HCT116 (cell line): Measurements from ENCODE around the gene NR2C2. TPM values are rescaled to one million over a fixed set of nuclear protein-coding genes. Genes with fewer than 3 reads are reported as not detected.

Experiments used
- ATAC-seq: fragments of 200-7000 bp; cut with Tn5 transposase; 2 replicates; pipeline ENCODE4 v1.9.1; 2020; ENCODE audit warnings: mild to moderate bottlenecking, moderate library complexity
- BruUV-seq: library from RNA; stranded (reverse); fragments of 400-500 nt; replicated peaks from 2 replicates; lab custom pipeline; 2021; lab: Mats Ljungman, UMichigan
- CTCF ChIA-PET: fragments of 300-600 bp; sonication (Branson Sonifier 250); formaldehyde crosslinking; loops from one replicate; lab custom pipeline; 2021; ENCODE audit warnings: antibody characterized with exemption; lab: Charles Lee
- POLR2A ChIA-PET: fragments of 300-600, 350-600 bp; sonication (Branson Sonifier 250); formaldehyde crosslinking; loops from one replicate; lab custom pipeline; 2021; ENCODE audit warnings: antibody characterized with exemption; lab: Charles Lee
- RAD21 ChIA-PET, 2 experiments: fragments of 300-600 bp; sonication (Branson Sonifier 250); formaldehyde crosslinking; loops; one replicate each; lab custom pipeline; 2023; ENCODE audit warnings: low total read pairs in 2 of 2; ENCODE audit not compliant: uncharacterized antibody in 2 of 2, unreplicated experiment in 2 of 2, low non-redundant PET in 1 of 2; lab: Charles Lee
- DNase-seq: peaks from one replicate; pipeline ENCODE4 v3.0.0-alpha.2; 2010; ENCODE audit warnings: low read depth, low spot score
- H2AFZ ChIP-seq: fragments of 200-600 bp; shearing (Covaris generic), sonication (generic); 2 replicates; pipeline ENCODE4 v1.6.1; 2017; ENCODE audit warnings: low read depth, mixed run types, mixed read lengths, antibody characterized with exemption, low read length; ENCODE audit not compliant: poor library complexity, severe bottlenecking
- H3K27ac ChIP-seq: 2 replicates; pipeline ENCODE4 v1.5.1; 2012; ENCODE audit warnings: low read depth, low read length
- H3K27me3 ChIP-seq: fragments of 200-600 bp; sonication (generic); 2 replicates; pipeline ENCODE4 v1.6.1; 2016; ENCODE audit warnings: mixed run types, low read length, mixed read lengths; ENCODE audit not compliant: insufficient read depth
- H3K36me3 ChIP-seq, 2 experiments: fragments of 200-500 bp in 1 of 2; fragments of 200-600 bp in 1 of 2; sonication (Bioruptor generic) in 1 of 2; sonication (generic) in 1 of 2; 2 replicates each; pipeline versions ENCODE4 v1.5.1 to v1.6.1; 2014 to 2016; ENCODE audit warnings: low read length in 2 of 2, inconsistent platforms in 1 of 2, mixed read lengths in 1 of 2, mixed run types in 1 of 2; ENCODE audit not compliant: insufficient read depth in 2 of 2, control insufficient read depth in 1 of 2
- H3K4me1 ChIP-seq, 2 experiments: fragments of 200-600 bp in 1 of 2; sonication (generic) in 1 of 2; 2 replicates each; pipeline versions ENCODE4 v1.5.1 to v1.6.1; 2012 to 2017; ENCODE audit warnings: low read length in 2 of 2, inconsistent platforms in 1 of 2, mild to moderate bottlenecking in 1 of 2, mixed read lengths in 1 of 2, mixed run types in 1 of 2, moderate library complexity in 1 of 2; ENCODE audit not compliant: insufficient read depth in 2 of 2, control insufficient read depth in 1 of 2
- H3K4me2 ChIP-seq: fragments of 200-600 bp; sonication (generic); 2 replicates; pipeline ENCODE4 v1.6.1; 2017; ENCODE audit warnings: mixed run types, low read length, mixed read lengths
- H3K4me3 ChIP-seq, 2 experiments: fragments of 200-600 bp in 1 of 2; sonication (generic) in 1 of 2; replicated peaks in 1 of 2; 2 replicates each; pipeline ENCODE4 v1.5.1; 2011 to 2016; ENCODE audit warnings: low read length in 2 of 2, control low read depth in 1 of 2, low read depth in 1 of 2, mild to moderate bottlenecking in 1 of 2, mixed read lengths in 1 of 2, mixed run types in 1 of 2
- H3K79me2 ChIP-seq: fragments of 200-600 bp; sonication (generic); 2 replicates; pipeline ENCODE4 v1.6.1; 2017; ENCODE audit warnings: mild to moderate bottlenecking, mixed run types, low read length, moderate library complexity, mixed read lengths; ENCODE audit not compliant: insufficient read depth
- H3K9ac ChIP-seq: fragments of 200-600 bp; sonication (generic); 2 replicates; pipeline ENCODE4 v1.6.1; 2016; ENCODE audit warnings: low read length, mixed read lengths
- H3K9me2 ChIP-seq: fragments of 200-600 bp; sonication (generic), shearing (Covaris generic); 2 replicates; pipeline ENCODE4 v1.6.1; 2017; ENCODE audit warnings: mixed run types, mild to moderate bottlenecking, moderate library complexity; ENCODE audit not compliant: insufficient read depth
- H3K9me3 ChIP-seq, 2 experiments: fragments of 200-500 bp in 1 of 2; fragments of 200-600 bp in 1 of 2; sonication (Bioruptor generic) in 1 of 2; sonication (generic) in 1 of 2; 2 replicates each; pipeline ENCODE4 v1.6.1; 2014 to 2017; ENCODE audit warnings: low read length in 2 of 2, mixed read lengths in 2 of 2, inconsistent platforms in 1 of 2, low read depth in 1 of 2, mild to moderate bottlenecking in 1 of 2, mixed run types in 1 of 2, moderate library complexity in 1 of 2; ENCODE audit not compliant: control insufficient read depth in 1 of 2, insufficient read depth in 1 of 2
- H4K20me1 ChIP-seq: fragments of 200-600 bp; sonication (generic), shearing (Covaris generic); 2 replicates; pipeline ENCODE4 v1.6.1; 2017; ENCODE audit warnings: mixed run types, mild to moderate bottlenecking, moderate library complexity; ENCODE audit not compliant: insufficient read depth
- CBX3 ChIP-seq: IDR thresholded peaks from 2 replicates; pipeline ENCODE4 v1.6.1; 2012; ENCODE audit warnings: low read depth
- CEBPB ChIP-seq: IDR thresholded peaks from 2 replicates; pipeline ENCODE4 v1.6.1; 2012; ENCODE audit warnings: low read depth
- ELF1 ChIP-seq: IDR thresholded peaks from 2 replicates; pipeline ENCODE4 v1.6.1; 2012; ENCODE audit warnings: low read depth, borderline replicate concordance
- EZH2 ChIP-seq: fragments of 200-600 bp; sonication (generic); IDR thresholded peaks from 2 replicates; pipeline ENCODE4 v1.6.1; 2017; ENCODE audit warnings: antibody characterized with exemption, mixed run types
- JUND ChIP-seq: IDR thresholded peaks from 2 replicates; pipeline ENCODE4 v1.6.1; 2012
- POLR2A ChIP-seq: IDR thresholded peaks from 2 replicates; pipeline ENCODE4 v1.7.0; 2011; ENCODE audit warnings: borderline replicate concordance; ENCODE audit not compliant: insufficient read depth, insufficient read length; ENCODE audit errors: extremely low read depth
- POLR2AphosphoS5 ChIP-seq: IDR thresholded peaks from 2 replicates; pipeline ENCODE4 v1.6.1; 2011; ENCODE audit warnings: mild to moderate bottlenecking, low read depth, low read length, moderate library complexity
- RAD21 ChIP-seq: IDR thresholded peaks from 2 replicates; pipeline ENCODE4 v1.6.1; 2012; ENCODE audit warnings: low read depth, mild to moderate bottlenecking
- REST ChIP-seq: IDR thresholded peaks from 2 replicates; pipeline ENCODE4 v1.6.1; 2012; ENCODE audit warnings: low read depth
- SIN3A ChIP-seq: IDR thresholded peaks from 2 replicates; pipeline ENCODE4 v1.6.1; 2012; ENCODE audit warnings: low read depth
- SP1 ChIP-seq: IDR thresholded peaks from 2 replicates; pipeline ENCODE4 v1.6.1; 2012; ENCODE audit warnings: low read depth
- YY1 ChIP-seq: IDR thresholded peaks from 2 replicates; pipeline ENCODE4 v1.6.1; 2011; ENCODE audit warnings: low read length, low read depth, moderate library complexity, mild to moderate bottlenecking; ENCODE audit not compliant: insufficient replicate concordance; ENCODE audit errors: extremely low read depth
- intact Hi-C: fragments of 100-400 bp; cut with micrococcal nuclease; formaldehyde crosslinking; loops from 2 replicates; pipeline ENCODE4 v1.10.0; 2022
- total RNA-seq: library from RNA; stranded (reverse); gene quantifications from one replicate; pipeline ENCODE4 v1.2.1, GENCODE V29; 2021; ENCODE audit not compliant: unreplicated experiment
- TF ChIP-seq, protein P1 (sequence below): IDR thresholded peaks from 2 replicates; pipeline ENCODE4 v1.6.1; 2012
- TF ChIP-seq, protein P2 (sequence below): IDR thresholded peaks from 2 replicates; pipeline ENCODE4 v1.6.1; 2012

NR2C2 gene
- total RNA-seq, 1 experiment from 2014 or later = 45.0 TPM

DNA sequence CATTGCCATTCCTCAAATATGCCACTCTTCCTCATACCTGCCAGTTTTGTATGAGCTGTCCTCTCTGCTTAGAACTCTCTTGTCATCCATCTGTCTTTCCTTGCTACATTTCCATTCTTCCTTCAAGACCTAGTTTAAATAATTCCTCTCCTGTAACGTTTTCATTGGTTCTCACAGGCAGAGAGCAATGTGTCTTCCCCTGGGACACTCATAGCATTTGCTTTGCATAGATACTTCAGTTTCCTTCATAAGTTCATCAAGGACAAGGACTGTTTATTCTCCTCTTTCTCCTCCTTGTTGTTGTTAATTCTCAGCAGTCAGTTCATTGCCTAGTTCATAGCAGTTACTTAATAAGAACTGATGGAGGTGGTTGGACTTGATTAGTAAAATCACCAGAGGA, 10.5 kb downstream of the NR2C2 start:
- CTCF ChIA-PET = no interaction called here
- peaks cover 89% of the 10 kb centered on the region for H3K79me2 ChIP-seq

GRCh38 chr3:14959359-14959943, 12.1 kb downstream of the NR2C2 start:
- POLR2A ChIA-PET = no interaction called here
- CTCF ChIA-PET = no interaction called here
- TF ChIP-seq POLR2AphosphoS5 (no peak), EZH2 (no peak), REST (no peak), JUND (no peak), POLR2A (no peak)
- TF ChIP-seq, protein P1, sequence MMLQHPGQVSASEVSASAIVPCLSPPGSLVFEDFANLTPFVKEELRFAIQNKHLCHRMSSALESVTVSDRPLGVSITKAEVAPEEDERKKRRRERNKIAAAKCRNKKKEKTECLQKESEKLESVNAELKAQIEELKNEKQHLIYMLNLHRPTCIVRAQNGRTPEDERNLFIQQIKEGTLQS = no peak
- Histone ChIP-seq H3K27ac (no peak overlapping the region), H3K36me3 (peaks cover 0 to 3% of the 10 kb centered on the region in 2 experiments; a peak in 1 of 4 replicates), H3K4me2 (no peak overlapping the region), H4K20me1 (peaks cover 4% of the 10 kb centered on the region; the same call in 1 of the 2 replicates), H3K9me2 (no peaks in the 10 kb centered on the region), H3K9ac (no peak overlapping the region), H3K27me3 (no peaks in the 10 kb centered on the region), H3K9me3 (no peaks in the 10 kb centered on the region), H3K79me2 (peaks cover 88% of the 10 kb centered on the region), H3K4me3 (no peak overlapping the region), H3K4me1 (no peaks in the 10 kb centered on the region), H2AFZ (no peak overlapping the region)
- DNase-seq (no peak), ATAC-seq (no peak)
- intact Hi-C loops = no loop called here
- no TSS peak for BruUV-seq
- RAD21 ChIA-PET = no interaction called here

More for the DNA sequence above, 10.5 kb downstream of the NR2C2 start:
- H3K27ac ChIP-seq = no peak overlapping the region
- H3K9me2 ChIP-seq = no peaks in the 10 kb centered on the region
- no peak for ATAC-seq
- H3K4me1 ChIP-seq = no peaks in the 10 kb centered on the region
- H3K4me3 ChIP-seq = no peak overlapping the region
- no peak overlapping the region for H2AFZ ChIP-seq
- POLR2A ChIA-PET = no interaction called here
- no peaks in the 10 kb centered on the region for H3K27me3 ChIP-seq
- no peaks in the 10 kb centered on the region for H3K9me3 ChIP-seq
- peaks cover 4% of the 10 kb centered on the region; the same call in 1 of the 2 replicates for H4K20me1 ChIP-seq
- BruUV-seq = no TSS peak
- RAD21 ChIA-PET = interaction anchor here in 1 of 2 experiments (0.6 kb wide), 1 partner anchor 32 kb away, joined by 5 read pairs; no protein-coding TSS in a partner anchor
- no peak overlapping the region for H3K9ac ChIP-seq
- peaks cover 0 to 3% of the 10 kb centered on the region in 2 experiments; a peak in 1 of 4 replicates for H3K36me3 ChIP-seq
- DNase-seq = no peak
- no peak overlapping the region for H3K4me2 ChIP-seq
- TF ChIP-seq SIN3A = no peak
- no peak for TF ChIP-seq RAD21
- TF ChIP-seq EZH2 = no peak
- no peak for TF ChIP-seq SP1
- TF ChIP-seq, protein P1 = no peak
- no peak for TF ChIP-seq CBX3
- no peak for TF ChIP-seq YY1
- TF ChIP-seq, protein P2, sequence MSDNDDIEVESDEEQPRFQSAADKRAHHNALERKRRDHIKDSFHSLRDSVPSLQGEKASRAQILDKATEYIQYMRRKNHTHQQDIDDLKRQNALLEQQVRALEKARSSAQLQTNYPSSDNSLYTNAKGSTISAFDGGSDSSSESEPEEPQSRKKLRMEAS = no peak
- TF ChIP-seq ELF1 = no peak
- TF ChIP-seq CEBPB = no peak
- TF ChIP-seq POLR2A = no peak
- intact Hi-C loops = no loop called here
